NCI-H187 treated with DMSO at 0.1 percent for 48 hours (cell line): ENCODE data around the gene POLK.
"Not testable (repeated sequence)": the region's sequence is repeated elsewhere in the genome, so short reads cannot be mapped to it uniquely, and the experiment has no call there.

Experiments
- DNase-seq: peaks from one replicate; lab custom pipeline; 2025; lab: John Stamatoyannopoulos, UW

The POLK gene

GRCh38 chr5:75510836-75511434 lies 756 bp upstream of the POLK start:
- no peak for DNase-seq

GRCh38 chr5:75512383-75513074 lies 838 bp downstream of the POLK start:
- no peak for DNase-seq

GRCh38 chr5:75513841-75514240 lies 2.1 kb downstream of the POLK start:
- no peak for DNase-seq

GRCh38 chr5:75514323-75514722 lies 2.6 kb downstream of the POLK start:
- no peak for DNase-seq

- no peak for DNase-seq
Measured at GRCh38 chr5:75519761-75520160, 8.1 kb downstream of the POLK start.

GRCh38 chr5:75521195-75521594 lies 9.5 kb downstream of the POLK start:
- no peak for DNase-seq

GRCh38 chr5:75522025-75522424 lies 10.3 kb downstream of the POLK start:
- no peak for DNase-seq

- DNase-seq = no peak
Measured at GRCh38 chr5:75522542-75522941, 10.9 kb downstream of the POLK start.

GRCh38 chr5:75523275-75523674 lies 11.6 kb downstream of the POLK start:
- no peak for DNase-seq

GRCh38 chr5:75524071-75524470 lies 12.4 kb downstream of the POLK start:
- no peak for DNase-seq

GRCh38 chr5:75524591-75524990 lies 12.9 kb downstream of the POLK start:
- DNase-seq = no peak

- no peak for DNase-seq
Measured at GRCh38 chr5:75525344-75525743, 13.7 kb downstream of the POLK start.

GRCh38 chr5:75526070-75526469 lies 14.4 kb downstream of the POLK start:
- DNase-seq = no peak

GRCh38 chr5:75529185-75529584 lies 17.5 kb downstream of the POLK start:
- no peak for DNase-seq

GRCh38 chr5:75532190-75532589 lies 20.5 kb downstream of the POLK start:
- no peak for DNase-seq

GRCh38 chr5:75533716-75534115 lies 22.0 kb downstream of the POLK start:
- DNase-seq = not testable (repeated sequence)

- no peak for DNase-seq
Measured at GRCh38 chr5:75534734-75535133, 23.0 kb downstream of the POLK start.

GRCh38 chr5:75536147-75536546 lies 24.5 kb downstream of the POLK start:
- DNase-seq = no peak

GRCh38 chr5:75536694-75537360 lies 25.1 kb downstream of the POLK start:
- no peak for DNase-seq

GRCh38 chr5:75538211-75538610 lies 26.5 kb downstream of the POLK start:
- no peak for DNase-seq

GRCh38 chr5:75545131-75545530 lies 33.4 kb downstream of the POLK start:
- no peak for DNase-seq

- no peak for DNase-seq
Measured at GRCh38 chr5:75546830-75547229, 35.1 kb downstream of the POLK start.

- DNase-seq = no peak
Measured at GRCh38 chr5:75547812-75548211, 36.1 kb downstream of the POLK start.
